Measurements from ENCODE around the gene FOXA3.

GRCh38 chr19:45827459-45828093 lies 36.5 kb upstream of the FOXA3 start:
- TF ChIP-seq CTCF (IDR thresholded peaks at IDR 0.05) (no peak), EZH2 (IDR thresholded peaks at IDR 0.05) (no peak)

Measured in neural progenitor cell (in vitro differentiated cells).